Lower lobe of right lung (tissue), 2 donors: Measurements from ENCODE around the gene PRCD. TPM values are rescaled to one million over a fixed set of nuclear protein-coding genes. Genes with fewer than 3 reads are reported as not detected.

Source experiments
- ATAC-seq, 2 donors: fragments of 200-7000 bp; cut with Tn5 transposase; one replicate each; pipeline ENCODE4 v1.9.1; 2020 to 2022; ENCODE audit warnings: mild to moderate bottlenecking in 2 of 2, moderate library complexity in 2 of 2
- DNase-seq: peaks from one replicate; pipeline ENCODE4 v3.0.0-alpha.2; 2020
- H3K27ac ChIP-seq: fragments of 200-600 bp; one replicate; pipeline ENCODE4 v1.8.0; 2022
- H3K27me3 ChIP-seq: fragments of 200-600 bp; one replicate; pipeline ENCODE4 v1.8.0; 2022; ENCODE audit warnings: low read depth
- H3K36me3 ChIP-seq: fragments of 200-600 bp; one replicate; pipeline ENCODE4 v1.8.0; 2022; ENCODE audit warnings: mild to moderate bottlenecking
- H3K4me1 ChIP-seq: fragments of 200-600 bp; one replicate; pipeline ENCODE4 v1.8.0; 2022
- H3K4me3 ChIP-seq: fragments of 200-600 bp; one replicate; pipeline ENCODE4 v1.8.0; 2022; ENCODE audit warnings: mild to moderate bottlenecking
- H3K9me3 ChIP-seq: fragments of 200-600 bp; one replicate; pipeline ENCODE4 v1.8.0; 2022
- CTCF ChIP-seq: fragments of 200-600 bp; IDR thresholded peaks from one replicate; pipeline ENCODE4 v1.8.0; 2022; ENCODE audit warnings: antibody characterized with exemption, mild to moderate bottlenecking
- intact Hi-C: fragments of 100-400 bp; cut with DNase I; formaldehyde crosslinking; loops from one replicate; pipeline ENCODE4 v1.11.0; 2022
- total RNA-seq: library from RNA; stranded (reverse); fragmentation: NEBNext Ultra II Directional; extraction: Animal tissue kit (Norgen Biotek cat#: 25700); gene quantifications from one replicate; pipeline ENCODE4 v1.2.1, GENCODE V29; 2021
- donor health status: DM: no; HTN: yes; CAD: no; lungs with severe emphysema.

The PRCD gene
- total RNA-seq, 1 donor from 2014 or later: 8.2 TPM

GRCh38 chr17:76501018-76501826 lies 38.6 kb upstream of the PRCD start, which contains the start of gene RHBDF2:
RHBDF2 (minus strand) TSS chr17:76501423; CDS start chr17:76481524, 19,899 bp downstream.
- Histone ChIP-seq H3K36me3 (no peaks in the 10 kb centered on the region), H3K27me3 (no peaks in the 10 kb centered on the region), H3K4me3 (peak within 1 kb of the TSS; percentile 81), H3K9me3 (no peaks in the 10 kb centered on the region), H3K27ac (peak within 1 kb of the TSS; percentile 90), H3K4me1 (peaks cover 58% of the 10 kb centered on the region)
- DNase-seq: peak; percentile 94
- ATAC-seq: peak; percentile 95 to 96
- no peak for TF ChIP-seq CTCF
- intact Hi-C loops: no loop called here

GRCh38 chr17:76501827-76502307 lies 38.0 kb upstream of the PRCD start:
- peaks cover 57% of the 10 kb centered on the region for H3K4me1 ChIP-seq
- H3K4me3 ChIP-seq: peak overlapping the region; percentile 81
- H3K27ac ChIP-seq: peak overlapping the region; percentile 90
- ATAC-seq: no peak
- no peaks in the 10 kb centered on the region for H3K36me3 ChIP-seq
- no peaks in the 10 kb centered on the region for H3K27me3 ChIP-seq
- no peak for DNase-seq
- intact Hi-C loops: no loop called here
- no peaks in the 10 kb centered on the region for H3K9me3 ChIP-seq
- TF ChIP-seq CTCF: no peak

- H3K4me3 ChIP-seq: no peak overlapping the region
- H3K9me3 ChIP-seq: no peaks in the 10 kb centered on the region
- peaks cover 51% of the 10 kb centered on the region for H3K4me1 ChIP-seq
- intact Hi-C loops: no loop called here
- peak overlapping the region; percentile 90 for H3K27ac ChIP-seq
- H3K27me3 ChIP-seq: no peaks in the 10 kb centered on the region
- DNase-seq: no peak
- ATAC-seq: no peak
- H3K36me3 ChIP-seq: no peaks in the 10 kb centered on the region
- no peak for TF ChIP-seq CTCF
Observed at GRCh38 chr17:76502341-76503211, 37.3 kb upstream of the PRCD start.

GRCh38 chr17:76504117-76504516 lies 35.7 kb upstream of the PRCD start:
- intact Hi-C loops: no loop called here

More at GRCh38 chr17:76504117-76504516, 35.7 kb upstream of the PRCD start:
- TF ChIP-seq CTCF: no peak
- Histone ChIP-seq H3K9me3 (no peaks in the 10 kb centered on the region), H3K27me3 (no peaks in the 10 kb centered on the region), H3K4me1 (peaks cover 35% of the 10 kb centered on the region), H3K36me3 (no peaks in the 10 kb centered on the region), H3K4me3 (no peak overlapping the region), H3K27ac (no peak overlapping the region)
- DNase-seq (no peak), ATAC-seq (no peak)
